ENCODE results near the gene SERINC2.
A peak's percentile ranks its signal among the peaks of the same experiment; 100 is the strongest.
"Not testable (repeated sequence)": the region's sequence is repeated elsewhere in the genome, so short reads cannot be mapped to it uniquely, and the experiment has no call there.

Gene SERINC2

GRCh38 chr1:31473508-31473907, 60.5 kb downstream of the SERINC2 start:
- DNase-seq: not testable (repeated sequence)

GRCh38 chr1:31474567-31474966, 61.6 kb downstream of the SERINC2 start:
- DNase-seq: not testable (repeated sequence)

GRCh38 chr1:31476891-31477846, 64.2 kb downstream of the SERINC2 start:
- peak; percentile 6 for DNase-seq

GRCh38 chr1:31478167-31478566, 65.2 kb downstream of the SERINC2 start:
- no peak for DNase-seq

- no peak for DNase-seq
Measured at GRCh38 chr1:31479811-31480210, 66.8 kb downstream of the SERINC2 start.

- DNase-seq: not testable (repeated sequence)
Measured at GRCh38 chr1:31480426-31480825, 67.4 kb downstream of the SERINC2 start.

- DNase-seq: no peak
Measured at GRCh38 chr1:31482482-31483011, 69.5 kb downstream of the SERINC2 start.

- peak; percentile 66 for DNase-seq
Measured at GRCh38 chr1:31483012-31483946, 70.3 kb downstream of the SERINC2 start.
